Adrenal gland (tissue), 12 donors: ENCODE data around the gene ACER2. TPM values are rescaled to one million over a fixed set of nuclear protein-coding genes. Genes with fewer than 3 reads are reported as not detected.
A peak's percentile ranks its signal among the peaks of the same experiment; 100 is the strongest.

Source experiments
- DNase-seq, 7 donors: peaks; one replicate each; pipeline ENCODE4 v3.0.0-alpha.2; 2019 to 2020
- H3K27ac ChIP-seq, 5 donors: fragments of 200-600 bp; sonication (generic) in 4 of 5; 1 replicate in 3 of 5; 2 replicates in 2 of 5; pipeline versions ENCODE4 v1.5.1 to v1.8.0; 2016 to 2020; ENCODE audit warnings: mild to moderate bottlenecking in 1 of 5
- H3K27me3 ChIP-seq: fragments of 200-600 bp; 2 replicates; pipeline ENCODE4 v1.8.0; 2021
- H3K36me3 ChIP-seq, 2 donors: fragments of 200-600 bp; replicated peaks in 1 of 2; 1 replicate in 1 of 2; 2 replicates in 1 of 2; pipeline versions ENCODE4 v1.5.1 to v1.8.0; 2018 to 2022
- H3K4me1 ChIP-seq, 2 donors: fragments of 200-600 bp; replicated peaks in 1 of 2; 1 replicate in 1 of 2; 2 replicates in 1 of 2; pipeline versions ENCODE4 v1.5.1 to v1.8.0; 2018 to 2021
- H3K4me3 ChIP-seq, 4 donors: fragments of 200-600 bp; sonication (generic) in 3 of 4; one replicate each; pipeline ENCODE4 v1.5.1; 2016 to 2018
- H3K9me3 ChIP-seq, 3 donors: fragments of 200-600 bp; sonication (generic) in 1 of 3; replicated peaks in 1 of 3; 1 replicate in 2 of 3; 2 replicates in 1 of 3; pipeline versions ENCODE4 v1.5.1 to v1.8.0; 2016 to 2021
- CTCF ChIP-seq, 6 experiments: fragments of 450-650 bp in 4 of 6; fragments of 200-600 bp in 2 of 6; sonication (generic) in 1 of 6; IDR thresholded peaks; 1 replicate in 5 of 6; 2 replicates in 1 of 6; pipeline versions ENCODE4 v1.5.1 to v1.8.0; 2016 to 2021; ENCODE audit warnings: antibody characterized with exemption in 6 of 6, mild to moderate bottlenecking in 2 of 6, moderate library complexity in 1 of 6
- POLR2A ChIP-seq, 2 donors: fragments of 450-650 bp; IDR thresholded peaks; one replicate each; pipeline ENCODE4 v1.6.1; 2017; ENCODE audit warnings: antibody characterized with exemption in 2 of 2, mild to moderate bottlenecking in 2 of 2, moderate library complexity in 1 of 2
- WGBS, 4 donors: extraction: QIAGEN DNeasy Blood & Tissue Kit in 2 of 4; methylation state at CpG; one replicate each; pipeline versions ENCODE4 v1.1.5 to v1.1.7; 2013 to 2017; 5-methylcytosine and 5-hydroxymethylcytosine counted together
- intact Hi-C, 2 donors: fragments of 100-400 bp; cut with DNase I; formaldehyde crosslinking; loops; one replicate each; pipeline versions ENCODE4 v1.14.1 to v1.15.0; 2022 to 2023
- polyA plus RNA-seq, 3 donors: library from polyadenylated mRNA; stranded (reverse); fragments of 200-250 nt in 2 of 3; fragments of 350-450 nt in 1 of 3; fragmentation: Illumina TruSeq in 1 of 3; extraction: RNeasy Lipid Tissue Mini Kit (QIAGEN cat#74804) in 1 of 3; gene quantifications; one replicate each; pipeline ENCODE4 v1.2.3, GENCODE V29; 2013 to 2014
- total RNA-seq, 9 donors: library from RNA; depleted of rRNA in 4 of 9; stranded (reverse); fragments of >200 nt in 4 of 9; fragments of 120-200 nt in 1 of 9; fragmentation: NEBNext Ultra II Directional in 1 of 9; extraction: Animal tissue kit (Norgen Biotek cat#: 25700) in 1 of 9; gene quantifications; one replicate each; pipeline versions ENCODE4 v1.1.0 to v1.2.4, GENCODE V29; 2013 to 2023
- donor health status: healthy with polysubstance abuse.
- donor health status: Bipolar disorder and iron deficiency.
- donor health status: DM: yes; HTN: yes; CAD: no.
- donor health status: DM: no; HTN: no; CAD: no.
- donor health status: DM: no; HTN: no; CAD: no.
- donor health status: DM: yes; HTN: yes; CAD: no.

Gene ACER2
- total and polyA plus RNA-seq, 12 donors, result 0.24 to 10.0 (median 5.3) TPM

DNA sequence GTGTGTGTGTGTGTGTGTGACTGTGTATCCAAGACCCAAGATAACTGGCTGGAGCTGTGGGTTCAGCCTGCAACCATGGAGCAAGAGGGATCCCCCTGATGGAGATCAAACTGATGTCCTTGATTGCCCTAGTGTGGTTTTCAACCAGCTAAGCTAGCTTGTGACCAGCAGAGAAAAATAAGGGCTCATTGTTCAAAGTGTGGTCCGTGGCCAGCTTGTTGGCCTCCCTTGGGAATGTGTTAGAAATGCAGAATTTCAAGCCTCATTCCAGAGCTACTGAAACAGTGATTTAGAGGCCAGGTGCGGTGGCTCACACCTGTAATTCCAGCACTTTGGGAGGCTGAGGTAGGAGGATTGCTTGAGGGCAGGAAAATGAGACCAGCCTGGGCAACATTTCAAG lies 79.9 kb downstream of the ACER2 start:
- Histone ChIP-seq H3K4me1 (peaks cover 0 to 4% of the 10 kb centered on the region in 2 donors), H3K4me3 (no peak overlapping the region), H3K36me3 (no peaks in the 10 kb centered on the region), H3K9me3 (no peaks in the 10 kb centered on the region), H3K27ac (no peak overlapping the region), H3K27me3 (no peaks in the 10 kb centered on the region)
- no peak for DNase-seq
- no peak for TF ChIP-seq POLR2A (IDR thresholded peaks at IDR 0.05)
- no peak for TF ChIP-seq CTCF (IDR thresholded peaks at IDR 0.05)
- WGBS, 4 donors, result 80 to 89% (median 84%) methylated on average over 2 of the region's 2 CpGs
- intact Hi-C loops, result no loop called here

GRCh38 chr9:19490269-19490668 lies 81.5 kb downstream of the ACER2 start:
- Histone ChIP-seq H3K4me3 (no peak overlapping the region), H3K36me3 (no peaks in the 10 kb centered on the region), H3K9me3 (no peaks in the 10 kb centered on the region), H3K27me3 (no peaks in the 10 kb centered on the region), H3K27ac (no peak overlapping the region), H3K4me1 (peaks cover 0 to 9% of the 10 kb centered on the region in 2 donors)
- intact Hi-C loops, result no loop called here
- WGBS, 4 donors, result 80 to 90% (median 84%) methylated on average over 8 of the region's 8 CpGs
- TF ChIP-seq CTCF (IDR thresholded peaks at IDR 0.05) (no peak), POLR2A (IDR thresholded peaks at IDR 0.05) (no peak)
- DNase-seq, result no peak

DNA sequence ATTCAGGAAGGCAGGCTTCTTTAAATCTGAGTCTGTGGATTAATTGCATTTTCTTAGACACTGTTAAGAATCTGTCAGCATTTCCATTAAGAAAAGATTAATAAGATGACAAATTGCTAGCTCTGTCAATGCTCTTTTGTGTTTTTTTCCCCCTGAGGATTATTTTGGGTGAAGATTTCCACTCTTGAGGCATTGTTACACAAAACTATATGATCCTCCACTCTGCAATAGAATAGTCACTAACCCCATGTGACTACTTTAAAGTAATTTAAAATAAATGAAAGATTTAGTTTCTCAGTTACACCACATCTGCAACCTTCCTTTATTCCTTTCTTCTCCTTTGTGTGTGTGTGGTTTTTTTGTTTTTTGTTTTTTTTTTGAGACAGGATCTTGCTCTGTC lies 82.0 kb downstream of the ACER2 start:
- no peaks in the 10 kb centered on the region for H3K9me3 ChIP-seq
- no peak overlapping the region for H3K27ac ChIP-seq
- no peak for DNase-seq
- no peak for TF ChIP-seq CTCF (IDR thresholded peaks at IDR 0.05)
- TF ChIP-seq POLR2A (IDR thresholded peaks at IDR 0.05), result no peak
- H3K4me1 ChIP-seq, result peaks cover 0 to 9% of the 10 kb centered on the region in 2 donors
- no peaks in the 10 kb centered on the region for H3K36me3 ChIP-seq
- no peak overlapping the region for H3K4me3 ChIP-seq
- intact Hi-C loops, result no loop called here
- no peaks in the 10 kb centered on the region for H3K27me3 ChIP-seq

- Histone ChIP-seq H3K9me3 (no peaks in the 10 kb centered on the region), H3K4me1 (peaks cover 0 to 9% of the 10 kb centered on the region in 2 donors), H3K4me3 (peak overlapping the region in 1 of 4 donors; percentile 55), H3K27ac (peak overlapping the region in 4 of 5 donors; percentile 68 to 93 (median 82)), H3K36me3 (no peaks in the 10 kb centered on the region), H3K27me3 (no peaks in the 10 kb centered on the region)
- no peak for TF ChIP-seq CTCF (IDR thresholded peaks at IDR 0.05)
- TF ChIP-seq POLR2A (IDR thresholded peaks at IDR 0.05), result no peak
- WGBS, 4 donors, result 60 to 67% (median 66%) methylated on average over 4 of the region's 4 CpGs
- DNase-seq, result no peak
- intact Hi-C loops, result no loop called here
These were observed 84.0 kb downstream of the ACER2 start for GRCh38 chr9:19492775-19493173.
